CD4-positive, CD25-positive, alpha-beta regulatory T cell (primary cell): ENCODE data around the gene TSKS. TPM values are rescaled to one million over a fixed set of nuclear protein-coding genes. Genes with fewer than 3 reads are reported as not detected.
A peak's percentile ranks its signal among the peaks of the same experiment; 100 is the strongest.

Experiments used
- ATAC-seq, 2 donors: fragments of 150-1000 bp; cut with Tn5 transposase; one replicate each; pipeline ENCODE4 v1.10.0; 2021; ENCODE audit warnings: low read depth in 2 of 2, moderate number of reproducible peaks in 2 of 2, moderate library complexity in 1 of 2
- DNase-seq, 3 donors: peaks; one replicate each; pipeline versions ENCODE4 v3.0.0 to v3.0.0-alpha.2; 2012 to 2022; ENCODE audit warnings: mixed read lengths in 1 of 3
- H3K27ac ChIP-seq: one replicate; pipeline ENCODE4 v1.7.0; 2013; ENCODE audit warnings: mild to moderate bottlenecking, low read length; ENCODE audit not compliant: insufficient read depth, poor library complexity, severe bottlenecking
- H3K27me3 ChIP-seq: one replicate; pipeline ENCODE4 v1.7.0; 2013; ENCODE audit warnings: low read length; ENCODE audit not compliant: control insufficient read depth, insufficient read depth
- H3K36me3 ChIP-seq: one replicate; pipeline ENCODE4 v1.7.0; 2013; ENCODE audit warnings: mild to moderate bottlenecking, low read length, moderate library complexity; ENCODE audit not compliant: control insufficient read depth, insufficient read depth
- H3K4me1 ChIP-seq: 2 replicates; pipeline ENCODE4 v1.7.0; 2013; ENCODE audit warnings: mild to moderate bottlenecking, low read length; ENCODE audit not compliant: insufficient read depth, control insufficient read depth, poor library complexity, severe bottlenecking
- H3K4me3 ChIP-seq: one replicate; pipeline ENCODE4 v1.7.0; 2013; ENCODE audit warnings: low read depth, mild to moderate bottlenecking, low read length, moderate library complexity
- H3K9me3 ChIP-seq, 2 experiments: 1 replicate in 1 of 2; 2 replicates in 1 of 2; pipeline ENCODE4 v1.7.0; 2013; ENCODE audit warnings: low read length in 2 of 2, mild to moderate bottlenecking in 1 of 2, moderate library complexity in 1 of 2; ENCODE audit not compliant: control insufficient read depth in 2 of 2
- H3K27ac Mint-ChIP-seq, 3 donors: one replicate each; pipeline ENCODE4 v1.8.0; 2020 to 2022; ENCODE audit warnings: mild to moderate bottlenecking in 3 of 3, mixed read lengths in 3 of 3, moderate library complexity in 2 of 3
- H3K27me3 Mint-ChIP-seq: one replicate; pipeline ENCODE4 v1.8.0; 2022; ENCODE audit warnings: mild to moderate bottlenecking, mixed read lengths
- H3K36me3 Mint-ChIP-seq: one replicate; pipeline ENCODE4 v1.8.0; 2020; ENCODE audit warnings: mixed read lengths
- H3K4me1 Mint-ChIP-seq, 4 donors: one replicate each; pipeline ENCODE4 v1.8.0; 2020 to 2022; ENCODE audit warnings: mixed read lengths in 4 of 4, mild to moderate bottlenecking in 1 of 4
- H3K4me3 Mint-ChIP-seq, 4 donors: one replicate each; pipeline ENCODE4 v1.8.0; 2020 to 2022; ENCODE audit warnings: mild to moderate bottlenecking in 4 of 4, mixed read lengths in 4 of 4, moderate library complexity in 3 of 4
- H3K9me3 Mint-ChIP-seq, 7 donors: one replicate each; pipeline ENCODE4 v1.8.0; 2020 to 2022; ENCODE audit warnings: mixed read lengths in 7 of 7, mild to moderate bottlenecking in 3 of 7, moderate library complexity in 2 of 7
- polyA plus RNA-seq, 4 donors: library from polyadenylated mRNA; unstranded; fragments of 300-500 nt; fragmentation: Illumina TruSeq; gene quantifications; one replicate each; pipeline ENCODE4 v1.2.3, GENCODE V29; 2021
- total RNA-seq: library from RNA; stranded (reverse); gene quantifications from one replicate; pipeline ENCODE4 v1.2.3, GENCODE V29; 2022

TSKS gene
- total and polyA plus RNA-seq, 5 donors from 2014 or later = 0.41 to 0.77 (median 0.45) TPM; not detected in 1

DNA sequence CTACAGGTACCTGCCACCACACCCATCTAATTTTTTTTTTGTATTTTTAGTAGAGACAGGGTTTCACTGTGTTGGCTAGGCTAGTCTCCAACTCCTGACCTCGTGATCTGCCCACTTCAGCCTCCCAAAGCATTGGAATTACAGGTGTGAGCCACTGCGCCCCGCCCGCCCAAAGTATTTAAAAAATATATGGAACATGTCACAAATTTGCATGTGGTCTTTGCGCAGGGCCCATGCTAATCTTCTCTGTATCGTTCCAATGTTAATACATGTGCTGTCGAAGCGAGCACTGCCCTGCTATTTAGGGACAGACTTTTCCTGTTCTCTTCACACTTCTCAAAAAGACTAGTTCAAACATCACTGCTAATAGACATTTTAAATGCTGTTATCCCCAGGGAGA, 1.2 kb upstream of the TSKS start:
- Mint-ChIP-seq H3K4me3 (peak overlapping the region in 2 of 4 donors; percentile 62 to 70), H3K4me1 (peaks cover 0 to 33% (median 21%) of the 10 kb centered on the region in 4 donors)
- no peak overlapping the region for H3K27ac ChIP-seq

DNA sequence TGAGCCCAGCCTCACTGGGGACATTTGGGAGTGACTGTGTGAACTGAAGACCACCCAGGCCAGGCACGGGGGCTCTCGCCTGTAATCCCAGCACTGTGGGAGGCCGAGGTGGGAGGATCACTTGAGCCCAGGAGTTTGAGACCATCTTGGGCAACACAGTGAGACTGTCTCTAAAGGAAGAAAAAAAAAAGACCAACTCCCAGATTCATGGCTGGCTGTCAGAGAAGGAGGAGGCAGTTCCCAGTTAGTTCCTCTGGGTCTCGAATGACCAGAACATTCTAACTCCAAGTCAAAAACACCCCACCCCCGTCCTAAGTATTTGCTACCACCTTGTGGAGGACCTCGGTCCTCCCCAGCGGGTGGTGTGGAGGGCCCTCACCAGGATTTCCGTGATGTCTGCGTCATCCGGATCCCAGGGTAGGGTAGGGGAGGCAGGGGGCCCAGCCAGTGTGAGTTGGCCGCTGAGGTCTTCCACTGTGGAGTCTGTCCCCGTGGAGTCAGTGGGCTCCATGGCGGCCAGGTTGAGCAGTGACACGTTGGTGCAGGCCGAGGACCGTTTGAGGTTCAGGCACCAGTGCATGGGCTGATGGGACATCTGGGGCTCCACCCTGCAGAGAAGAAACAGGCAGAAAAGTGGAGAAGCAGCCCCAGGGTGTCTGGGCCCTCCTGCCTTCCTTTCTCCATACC, 1.3 kb downstream of the TSKS start:
- peak in 1 of 3 donors; percentile 46 for DNase-seq
- H3K36me3 Mint-ChIP-seq = no peaks in the 10 kb centered on the region
- peaks cover 0 to 3% (median 0%) of the 10 kb centered on the region in 7 donors for H3K9me3 Mint-ChIP-seq
- Histone ChIP-seq H3K27ac (no peak overlapping the region), H3K27me3 (no peaks in the 10 kb centered on the region), H3K9me3 (no peaks in the 10 kb centered on the region), H3K4me1 (peaks cover 8% of the 10 kb centered on the region), H3K4me3 (no peak overlapping the region), H3K36me3 (no peaks in the 10 kb centered on the region)
- no peak overlapping the region for H3K27ac Mint-ChIP-seq
- peaks cover 4% of the 10 kb centered on the region for H3K27me3 Mint-ChIP-seq
- ATAC-seq = no peak
- H3K4me3 Mint-ChIP-seq = peak overlapping the region in 1 of 4 donors; percentile 15
- peaks cover 0 to 12% (median 6%) of the 10 kb centered on the region in 4 donors for H3K4me1 Mint-ChIP-seq

More for the DNA sequence above, 1.2 kb upstream of the TSKS start:
- Mint-ChIP-seq H3K27me3 (no peaks in the 10 kb centered on the region), H3K27ac (peak overlapping the region in 1 of 3 donors; percentile 71), H3K9me3 (no peaks in the 10 kb centered on the region), H3K36me3 (no peaks in the 10 kb centered on the region)
- DNase-seq (no peak), ATAC-seq (no peak)
- Histone ChIP-seq H3K4me1 (peaks cover 21% of the 10 kb centered on the region), H3K36me3 (no peaks in the 10 kb centered on the region), H3K4me3 (no peak overlapping the region), H3K27me3 (no peaks in the 10 kb centered on the region), H3K9me3 (no peaks in the 10 kb centered on the region)

DNA sequence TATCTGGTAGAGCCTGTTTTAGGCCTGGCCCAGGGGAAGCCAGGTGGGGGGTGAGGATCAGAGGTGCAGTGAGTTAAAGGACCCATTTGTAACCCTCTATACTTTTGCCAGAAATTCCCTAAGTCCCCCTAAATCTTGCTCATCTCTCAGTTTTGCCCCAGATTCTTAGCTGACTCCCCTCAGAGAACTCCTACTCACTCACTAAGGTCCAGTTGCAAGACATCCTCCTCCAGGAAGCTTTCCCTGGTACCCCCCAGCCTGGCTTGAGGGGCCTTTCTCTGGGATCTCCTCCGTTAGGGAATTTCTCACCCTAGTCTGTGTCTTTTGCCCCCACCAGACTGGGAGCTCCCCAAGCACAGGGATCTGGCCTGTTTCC, 1.9 kb downstream of the TSKS start:
- Histone ChIP-seq H3K9me3 (peaks cover 0 to 1% of the 10 kb centered on the region in 2 experiments), H3K36me3 (no peaks in the 10 kb centered on the region), H3K27me3 (no peaks in the 10 kb centered on the region), H3K4me3 (no peak overlapping the region), H3K27ac (no peak overlapping the region), H3K4me1 (peaks cover 8% of the 10 kb centered on the region)
- peaks cover 0 to 7% (median 3%) of the 10 kb centered on the region in 4 donors for H3K4me1 Mint-ChIP-seq
- ATAC-seq (no peak), DNase-seq (no peak)
- peak overlapping the region in 2 of 4 donors; percentile 1 to 15 for H3K4me3 Mint-ChIP-seq
- peaks cover 4% of the 10 kb centered on the region for H3K27me3 Mint-ChIP-seq
- no peaks in the 10 kb centered on the region for H3K36me3 Mint-ChIP-seq
- H3K9me3 Mint-ChIP-seq = peaks cover 0 to 3% (median 0%) of the 10 kb centered on the region in 7 donors
- H3K27ac Mint-ChIP-seq = no peak overlapping the region

DNA sequence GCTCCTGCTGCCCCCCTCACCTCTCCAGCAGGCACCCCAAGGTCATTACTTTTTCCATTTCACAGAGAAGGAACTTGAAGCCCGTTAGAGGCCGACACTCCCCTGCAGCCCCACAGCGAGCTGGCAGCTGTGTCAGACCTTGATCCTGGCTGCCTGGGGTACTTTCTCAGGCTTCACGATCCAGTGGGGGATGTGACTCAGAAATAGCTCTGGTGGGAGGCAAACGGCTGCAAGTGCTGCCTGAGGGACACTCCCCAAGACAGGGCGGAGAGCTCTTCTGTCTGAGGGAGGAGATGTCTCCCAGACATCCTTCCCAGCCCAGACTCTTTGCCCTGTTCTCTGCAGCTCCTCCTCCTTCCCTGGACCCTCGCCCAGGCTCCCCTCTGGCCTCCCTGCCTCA, 4.8 kb downstream of the TSKS start:
- H3K4me3 ChIP-seq = no peak overlapping the region
- no peak for ATAC-seq
- Mint-ChIP-seq H3K4me3 (no peak overlapping the region), H3K27me3 (peaks cover 4% of the 10 kb centered on the region), H3K9me3 (peaks cover 0 to 8% (median 0%) of the 10 kb centered on the region in 7 donors), H3K36me3 (no peaks in the 10 kb centered on the region), H3K27ac (no peak overlapping the region), H3K4me1 (no peaks in the 10 kb centered on the region)
- no peak overlapping the region for H3K27ac ChIP-seq
- H3K27me3 ChIP-seq = no peaks in the 10 kb centered on the region
- no peak for DNase-seq
- peaks cover 3 to 7% of the 10 kb centered on the region in 2 experiments for H3K9me3 ChIP-seq
- no peaks in the 10 kb centered on the region for H3K4me1 ChIP-seq
- H3K36me3 ChIP-seq = no peaks in the 10 kb centered on the region

DNA sequence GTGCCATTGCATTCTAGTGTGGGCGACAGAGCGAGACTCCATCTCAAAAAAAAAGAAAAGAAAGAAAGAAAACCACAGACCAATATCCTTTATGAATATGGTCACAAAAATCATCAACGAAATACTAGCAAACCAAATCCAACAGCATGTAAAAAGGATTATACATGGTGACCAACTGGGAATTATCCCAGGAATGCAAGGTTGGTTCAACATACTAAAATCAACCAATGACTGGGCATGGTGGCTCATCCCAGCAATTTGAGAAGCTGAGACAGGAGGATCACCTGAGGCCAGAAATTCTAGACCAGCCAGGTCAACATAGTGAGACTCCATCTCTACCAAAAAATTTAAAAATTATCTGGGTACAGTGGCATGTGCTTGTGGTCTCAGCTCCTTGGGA, 7.2 kb downstream of the TSKS start:
- Mint-ChIP-seq H3K4me1 (peaks cover 0 to 4% (median 0%) of the 10 kb centered on the region in 4 donors), H3K4me3 (no peak overlapping the region), H3K36me3 (no peaks in the 10 kb centered on the region), H3K9me3 (peaks cover 0 to 8% (median 2%) of the 10 kb centered on the region in 7 donors), H3K27me3 (peaks cover 4% of the 10 kb centered on the region), H3K27ac (no peak overlapping the region)
- Histone ChIP-seq H3K4me3 (no peak overlapping the region), H3K36me3 (no peaks in the 10 kb centered on the region), H3K27ac (no peak overlapping the region), H3K4me1 (no peaks in the 10 kb centered on the region), H3K9me3 (peaks cover 3 to 7% of the 10 kb centered on the region in 2 experiments), H3K27me3 (no peaks in the 10 kb centered on the region)
- ATAC-seq (no peak), DNase-seq (no peak)

DNA sequence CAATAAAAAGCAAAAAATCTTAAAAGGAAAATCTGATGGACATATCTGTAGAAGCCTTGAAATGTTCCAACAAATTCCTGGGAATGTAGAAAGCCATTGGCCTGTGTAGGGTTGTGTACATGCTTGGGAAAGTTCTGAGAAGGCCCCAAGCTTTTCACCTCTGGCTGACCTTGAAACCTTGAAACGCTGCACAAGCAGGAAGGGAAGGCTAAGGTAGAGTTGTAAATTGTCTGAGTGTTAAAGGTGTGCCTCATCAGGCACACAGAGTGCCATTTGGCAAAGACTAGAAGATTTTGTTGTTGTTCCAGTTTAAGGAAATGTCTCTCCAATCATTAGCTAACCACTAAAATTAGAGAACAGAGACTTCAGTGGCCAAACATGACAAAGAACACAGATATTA, 10.4 kb downstream of the TSKS start:
- H3K4me3 Mint-ChIP-seq = no peak overlapping the region
- H3K4me1 ChIP-seq = no peaks in the 10 kb centered on the region
- ATAC-seq = no peak

DNA sequence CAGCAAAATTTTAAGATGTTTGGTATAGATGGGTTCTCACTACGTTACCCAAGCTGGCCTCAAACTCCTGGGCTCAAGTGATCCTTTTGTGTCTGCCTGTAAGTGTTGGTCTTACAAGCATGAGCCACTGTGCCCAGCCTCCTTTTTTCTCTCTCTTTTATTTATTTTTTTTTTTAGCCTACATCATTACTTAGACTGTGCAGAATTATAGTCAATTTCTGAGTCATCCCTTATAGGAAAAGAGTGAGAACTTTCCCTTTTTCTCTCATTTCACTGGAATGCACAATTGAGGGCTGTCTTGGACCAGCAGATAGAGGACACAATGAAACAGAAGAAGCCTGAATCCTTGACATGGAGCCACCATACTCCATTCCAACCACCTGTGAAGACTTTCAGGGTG, 13.3 kb downstream of the TSKS start:
- no peaks in the 10 kb centered on the region for H3K9me3 ChIP-seq
- Mint-ChIP-seq H3K36me3 (no peaks in the 10 kb centered on the region), H3K4me1 (peaks cover 0 to 4% (median 0%) of the 10 kb centered on the region in 4 donors), H3K9me3 (peaks cover 0 to 3% (median 0%) of the 10 kb centered on the region in 7 donors), H3K4me3 (no peak overlapping the region), H3K27ac (no peak overlapping the region), H3K27me3 (peaks cover 5% of the 10 kb centered on the region)
- no peak for DNase-seq
- H3K4me3 ChIP-seq = no peak overlapping the region
- H3K36me3 ChIP-seq = no peaks in the 10 kb centered on the region
- H3K4me1 ChIP-seq = no peaks in the 10 kb centered on the region
- H3K27ac ChIP-seq = no peak overlapping the region
- ATAC-seq = no peak
- H3K27me3 ChIP-seq = no peaks in the 10 kb centered on the region

More for the DNA sequence above, 10.4 kb downstream of the TSKS start:
- Histone ChIP-seq H3K9me3 (peaks cover 3 to 7% of the 10 kb centered on the region in 2 experiments), H3K4me3 (no peak overlapping the region), H3K27ac (no peak overlapping the region), H3K27me3 (no peaks in the 10 kb centered on the region), H3K36me3 (no peaks in the 10 kb centered on the region)
- Mint-ChIP-seq H3K4me1 (peaks cover 0 to 4% (median 0%) of the 10 kb centered on the region in 4 donors), H3K27ac (no peak overlapping the region), H3K36me3 (no peaks in the 10 kb centered on the region), H3K9me3 (peaks cover 0 to 8% (median 0%) of the 10 kb centered on the region in 7 donors), H3K27me3 (peaks cover 5% of the 10 kb centered on the region)
- DNase-seq = no peak
